GM23248 (cell line): ENCODE data around the gene RSAD2.

Experiments used
- EZH2 ChIP-seq: fragments of 200-600 bp; sonication (generic); IDR thresholded peaks from 2 replicates; pipeline ENCODE4 v1.6.1; 2018; ENCODE audit warnings: antibody characterized with exemption, mild to moderate bottlenecking; ENCODE audit not compliant: insufficient read depth, poor library complexity, severe bottlenecking
- EZH2phosphoT487 ChIP-seq: fragments of 200-600 bp; sonication (generic); IDR thresholded peaks from 2 replicates; pipeline ENCODE4 v1.6.1; 2018; ENCODE audit warnings: antibody characterized with exemption, moderate library complexity, mild to moderate bottlenecking, low read depth; ENCODE audit not compliant: insufficient read depth

GRCh38 chr2:6828299-6828584, 49.3 kb upstream of the RSAD2 start:
- TF ChIP-seq EZH2phosphoT487 (no peak), EZH2 (no peak)
